Central memory CD4-positive, alpha-beta T cell (primary cell): ENCODE data around the gene PLXDC1.

Experiments
- DNase-seq: peaks from one replicate; pipeline ENCODE4 v3.0.0; 2022
- total RNA-seq, 3 experiments: gene quantifications; one replicate each; lab custom pipeline; 2026; lab: John Stamatoyannopoulos, UW

Gene PLXDC1
- total RNA-seq = 0.63 to 80.8 (median 9.7) reads per million in 3 experiments

DNA sequence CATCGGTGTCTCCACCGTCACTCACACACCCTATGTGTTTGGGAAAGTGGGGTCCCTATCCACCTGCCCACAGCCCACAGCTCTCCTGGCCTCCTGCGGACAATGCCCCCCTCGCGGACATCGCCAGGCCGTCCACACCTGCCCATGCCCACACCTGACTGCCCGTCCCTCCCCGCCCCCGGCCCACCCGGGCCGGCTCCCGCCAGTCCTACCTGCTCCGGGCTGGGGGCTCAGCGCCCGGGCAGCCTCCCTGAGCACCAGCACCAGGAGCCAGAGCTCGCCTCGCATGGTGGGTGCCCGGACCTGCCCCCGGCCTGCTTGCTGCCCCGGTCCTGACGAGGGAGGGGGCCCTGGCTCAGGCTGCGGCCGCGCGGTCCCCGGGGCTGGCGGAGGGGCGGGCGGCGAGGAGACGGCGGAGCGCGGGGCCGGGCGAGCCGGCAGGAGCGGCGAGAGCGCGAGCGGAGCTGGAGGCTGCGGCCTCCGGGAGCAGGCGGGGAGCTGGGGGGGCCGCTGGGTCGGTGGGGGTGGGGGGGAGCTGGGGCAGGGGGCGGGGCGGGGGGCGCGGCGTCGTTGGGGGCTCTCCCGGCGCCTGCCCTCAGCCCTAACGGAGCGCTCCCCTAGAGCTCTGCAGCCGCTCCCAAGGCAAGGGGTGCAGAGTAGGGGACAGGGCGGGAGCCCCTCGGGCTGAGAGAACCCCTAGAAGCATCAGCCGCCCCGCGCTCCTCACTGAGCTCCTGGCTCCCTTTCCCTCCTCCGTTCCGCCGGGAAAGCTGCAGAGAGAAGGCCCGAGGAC lies at the start of gene PLXDC1:
Gene PLXDC1 (minus strand): TSS at position 488 of the 793 bp plus-strand sequence. CDS start 200 bp downstream, at position 288.
- no peak for DNase-seq

DNA sequence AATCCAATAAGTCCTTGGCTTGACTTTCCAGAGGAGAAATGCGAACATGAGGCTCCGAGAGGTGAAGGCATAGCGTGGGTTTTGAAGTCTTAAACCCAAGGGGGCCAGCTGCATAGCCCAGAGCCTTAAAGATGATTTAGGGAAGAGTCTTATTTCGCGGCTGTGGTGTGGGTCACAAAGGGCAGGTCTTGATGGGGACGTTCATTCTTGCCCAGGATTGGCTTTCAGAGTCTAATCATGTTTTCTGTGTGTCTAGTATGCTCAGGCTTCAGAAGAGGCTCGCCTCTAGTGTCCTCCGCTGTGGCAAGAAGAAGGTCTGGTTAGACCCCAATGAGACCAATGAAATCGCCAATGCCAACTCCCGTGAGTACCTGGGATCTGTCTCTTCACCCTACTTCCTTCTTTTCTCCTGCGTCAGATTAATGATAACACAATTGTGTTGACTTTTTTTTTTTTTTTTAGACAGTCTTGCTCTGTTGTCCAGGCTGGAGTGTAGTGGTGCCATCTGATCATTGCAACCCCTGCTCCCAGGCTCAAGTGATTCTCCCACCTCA lies 49.6 kb upstream of the PLXDC1 start:
- DNase-seq = no peak

DNA sequence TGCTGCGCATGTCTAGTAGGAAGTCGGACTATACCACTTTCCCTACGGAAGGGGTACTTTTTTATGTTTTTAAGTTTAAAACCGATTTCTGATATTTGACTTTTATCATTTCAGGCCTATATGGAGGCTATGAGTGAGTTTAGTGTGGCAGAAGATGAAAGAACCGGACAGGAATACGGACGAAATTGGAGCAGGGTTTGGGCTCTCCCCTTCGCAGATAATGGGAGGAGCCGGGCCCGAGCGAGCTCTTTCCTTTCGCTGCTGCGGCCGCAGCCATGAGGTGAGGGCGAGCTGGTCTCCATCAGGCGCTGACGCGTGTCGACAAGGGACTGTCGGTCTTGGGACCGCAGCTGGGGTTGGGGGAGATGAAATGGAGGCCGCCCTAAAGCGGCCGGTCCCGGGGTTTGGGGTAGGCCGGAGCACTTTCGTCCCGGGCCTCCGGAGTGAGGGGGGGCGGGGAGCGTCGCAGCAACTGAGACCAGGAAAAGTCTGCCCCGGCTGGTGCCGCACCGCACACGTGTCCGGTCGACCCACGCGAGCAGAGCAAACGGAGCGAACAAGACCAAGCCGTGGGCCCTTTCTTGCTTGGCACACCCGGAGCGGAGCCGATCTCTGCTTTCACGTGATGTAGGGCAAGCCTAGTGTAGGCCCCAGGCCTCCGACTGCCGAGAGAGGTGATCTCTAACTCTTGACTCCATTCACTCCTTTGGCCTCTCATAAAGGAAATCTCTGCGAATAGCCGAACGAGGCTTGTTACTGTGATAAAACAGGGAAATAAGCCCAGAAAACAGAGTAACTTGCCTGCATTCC lies 48.8 kb upstream of the PLXDC1 start, which contains the start of gene RPL19:
Gene RPL19 (plus strand): TSS at position 214 of the 810 bp plus-strand sequence. CDS start 62 bp downstream, at position 276.
- no peak for DNase-seq

DNA sequence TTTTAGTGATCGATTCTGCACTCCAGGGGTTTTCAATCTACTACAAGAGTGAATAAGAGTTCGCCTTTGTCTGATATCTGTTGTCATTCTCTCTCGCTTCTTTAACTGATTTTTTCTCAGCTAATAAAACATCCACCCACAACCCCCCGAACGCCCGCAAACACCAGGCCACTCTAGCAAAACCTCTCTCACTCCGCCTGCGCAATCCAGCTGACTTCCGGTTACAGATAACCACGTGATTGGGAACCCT lies 48.3 kb upstream of the PLXDC1 start:
- DNase-seq = peak; percentile 88

DNA sequence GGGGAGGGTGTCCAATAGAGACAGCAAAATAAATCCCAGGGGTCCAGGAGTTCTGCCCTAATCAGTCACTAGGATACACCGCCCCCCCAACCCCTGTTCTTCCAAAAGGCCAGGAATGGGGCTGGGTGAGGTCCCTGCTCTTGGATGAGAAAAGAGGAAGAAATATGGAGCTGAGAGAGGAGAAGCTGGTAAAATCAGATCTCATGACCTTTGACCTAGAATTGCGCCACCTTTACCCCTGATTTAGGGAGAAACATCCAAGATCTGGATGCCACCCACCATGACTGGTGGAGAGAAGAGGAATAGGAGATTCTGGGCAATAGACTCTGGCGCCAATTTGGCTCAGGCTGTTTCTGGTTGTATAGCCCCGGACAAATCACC lies 46.7 kb upstream of the PLXDC1 start:
- DNase-seq = no peak

DNA sequence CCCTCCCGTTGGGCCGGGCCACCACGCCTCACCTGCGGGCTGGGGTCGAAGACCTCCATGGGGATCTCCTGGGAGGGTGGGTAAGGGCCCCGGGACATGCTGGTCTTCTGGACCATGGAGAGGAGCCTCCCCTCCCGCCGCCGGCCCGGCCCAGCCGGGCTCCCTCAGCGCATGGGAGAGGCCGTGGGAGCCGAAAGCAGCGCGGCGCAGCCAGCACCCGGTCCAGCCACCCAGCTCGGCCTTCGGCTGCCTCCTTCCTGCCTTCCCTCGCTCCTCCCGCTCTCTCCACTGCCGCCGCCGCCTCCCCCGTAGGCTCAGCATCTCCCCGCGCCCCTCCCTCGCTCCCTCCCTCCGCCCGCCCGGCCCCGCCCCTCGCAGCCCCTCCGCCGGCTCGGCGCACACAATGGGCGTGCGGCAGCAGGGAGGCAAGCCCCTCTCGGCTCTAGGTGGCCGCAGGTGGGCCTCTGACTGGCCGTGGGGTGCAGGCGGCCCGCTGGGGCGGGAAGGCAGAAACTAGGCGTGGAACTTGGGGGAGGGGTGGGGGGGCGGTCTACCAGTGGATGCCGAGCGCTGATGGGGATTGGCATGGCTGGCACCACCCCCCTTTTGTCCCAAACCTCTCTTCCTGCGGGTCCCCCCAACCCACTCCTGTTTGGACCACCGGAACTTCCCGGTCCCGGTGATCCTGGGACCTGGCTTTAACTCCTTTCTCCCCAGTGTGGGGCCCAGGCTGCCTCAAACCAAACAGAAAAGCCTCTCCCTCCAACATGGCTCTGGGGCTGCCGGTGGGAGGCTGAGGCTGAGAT lies 46.1 kb upstream of the PLXDC1 start, which contains the start of gene CACNB1:
Gene CACNB1 (minus strand): TSS at position 290 of the 806 bp plus-strand sequence. CDS start 174 bp downstream, at position 116.
- DNase-seq = peak; percentile 52

DNA sequence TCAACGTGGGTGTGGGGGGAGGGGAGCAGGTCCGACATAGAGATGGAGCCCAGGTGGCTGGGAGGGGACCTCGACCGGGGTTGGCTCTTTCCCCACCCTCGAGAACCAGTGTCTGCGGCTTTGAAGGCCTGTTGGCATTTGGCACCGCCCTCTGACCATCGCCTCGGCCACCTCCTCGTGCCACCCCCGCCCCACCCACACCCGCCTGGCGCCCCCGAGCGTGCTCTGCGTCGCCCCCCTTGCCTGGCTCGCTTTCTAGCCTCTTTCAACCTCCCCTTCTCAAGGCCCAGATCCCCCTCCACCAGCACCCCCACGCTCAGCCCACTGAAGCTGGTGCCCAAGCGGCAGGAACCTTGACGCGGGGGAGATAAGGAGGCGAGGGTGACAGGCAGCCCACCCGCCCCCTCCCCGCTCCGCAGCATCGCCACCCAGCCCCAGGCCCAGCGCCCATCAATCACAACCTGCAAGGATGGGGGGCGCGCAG lies 45.4 kb upstream of the PLXDC1 start:
- no peak for DNase-seq

DNA sequence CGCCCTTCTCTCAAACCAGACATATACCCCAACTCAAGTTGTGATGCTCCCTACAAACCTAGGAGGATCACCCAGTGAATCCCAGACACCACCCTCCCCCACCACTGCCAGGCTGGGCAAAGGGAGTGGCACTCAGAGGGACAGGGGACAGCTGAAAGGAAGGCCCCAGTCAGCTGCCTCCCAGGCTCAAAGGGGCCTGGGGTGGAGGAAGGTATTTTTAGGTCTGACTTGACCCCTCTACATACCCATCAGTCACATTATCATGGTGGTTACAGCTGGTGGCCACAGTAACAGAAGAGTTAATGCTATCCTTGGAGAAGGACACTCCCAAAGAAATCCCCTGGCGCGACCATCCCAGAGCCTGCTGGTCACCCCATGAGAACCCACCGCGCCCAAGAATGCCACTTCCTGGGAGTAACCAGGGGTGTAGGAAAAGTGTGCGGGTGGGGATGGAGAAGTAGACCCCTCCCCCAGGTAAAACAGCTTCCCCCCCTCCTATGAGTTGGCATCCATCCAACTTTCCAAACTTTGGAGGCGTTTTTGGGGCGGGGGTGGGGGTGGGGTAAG lies 44.9 kb upstream of the PLXDC1 start:
- DNase-seq = no peak

DNA sequence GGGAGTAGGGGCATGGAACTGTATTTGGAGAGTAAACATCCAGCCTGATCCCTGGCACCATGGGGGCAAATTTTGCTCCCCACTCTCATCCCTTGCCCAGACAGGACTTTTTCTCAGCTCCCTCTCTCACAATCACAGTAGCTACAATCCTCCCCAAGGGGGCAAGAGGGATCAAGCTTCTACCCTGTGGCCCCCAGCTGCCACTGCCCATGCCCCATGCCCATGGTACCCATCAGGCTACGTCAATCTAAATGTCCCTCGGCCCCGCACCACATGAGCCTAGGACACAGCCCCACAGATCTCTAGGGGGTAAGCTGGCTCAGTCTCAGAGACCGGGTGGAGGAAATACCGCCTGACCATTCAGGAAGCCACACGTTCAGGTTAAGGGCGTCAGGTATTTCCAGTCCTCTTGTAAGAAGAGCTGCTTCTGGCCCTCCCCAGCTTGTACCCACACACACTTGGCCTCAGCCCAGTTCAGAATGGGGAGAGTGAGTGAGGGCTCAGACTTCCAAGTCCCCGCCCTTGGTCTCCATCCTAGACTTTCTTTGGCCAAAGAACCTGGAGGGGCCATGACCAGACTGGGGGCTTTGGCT lies 44.2 kb upstream of the PLXDC1 start:
- no peak for DNase-seq

DNA sequence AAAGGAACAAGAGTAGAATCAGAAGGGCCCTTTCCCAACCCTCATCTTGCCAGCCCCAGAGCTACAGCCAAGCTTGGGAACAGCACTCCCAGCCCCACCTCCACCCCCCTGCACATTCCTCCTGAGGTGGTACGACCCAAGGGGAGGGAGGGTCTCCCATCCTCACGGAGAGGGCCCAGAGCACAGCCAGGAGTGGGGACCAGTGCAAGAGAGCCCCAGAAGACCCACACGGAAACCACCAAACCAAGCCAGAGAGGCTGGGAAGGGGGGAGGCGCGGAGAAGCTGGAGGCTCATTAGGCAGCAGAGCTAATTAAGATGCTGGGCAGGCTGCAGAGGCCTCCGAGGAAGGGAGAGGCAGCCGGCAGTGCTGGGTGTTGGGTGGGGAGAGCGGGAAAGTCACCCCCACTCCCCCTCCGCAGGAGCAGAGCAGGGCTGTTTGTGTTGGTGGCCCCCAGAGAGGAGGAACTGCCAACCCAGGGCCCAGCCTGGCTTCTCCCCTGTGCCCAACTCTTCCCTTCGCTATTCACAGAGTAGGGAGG lies 43.6 kb upstream of the PLXDC1 start:
- DNase-seq = no peak

DNA sequence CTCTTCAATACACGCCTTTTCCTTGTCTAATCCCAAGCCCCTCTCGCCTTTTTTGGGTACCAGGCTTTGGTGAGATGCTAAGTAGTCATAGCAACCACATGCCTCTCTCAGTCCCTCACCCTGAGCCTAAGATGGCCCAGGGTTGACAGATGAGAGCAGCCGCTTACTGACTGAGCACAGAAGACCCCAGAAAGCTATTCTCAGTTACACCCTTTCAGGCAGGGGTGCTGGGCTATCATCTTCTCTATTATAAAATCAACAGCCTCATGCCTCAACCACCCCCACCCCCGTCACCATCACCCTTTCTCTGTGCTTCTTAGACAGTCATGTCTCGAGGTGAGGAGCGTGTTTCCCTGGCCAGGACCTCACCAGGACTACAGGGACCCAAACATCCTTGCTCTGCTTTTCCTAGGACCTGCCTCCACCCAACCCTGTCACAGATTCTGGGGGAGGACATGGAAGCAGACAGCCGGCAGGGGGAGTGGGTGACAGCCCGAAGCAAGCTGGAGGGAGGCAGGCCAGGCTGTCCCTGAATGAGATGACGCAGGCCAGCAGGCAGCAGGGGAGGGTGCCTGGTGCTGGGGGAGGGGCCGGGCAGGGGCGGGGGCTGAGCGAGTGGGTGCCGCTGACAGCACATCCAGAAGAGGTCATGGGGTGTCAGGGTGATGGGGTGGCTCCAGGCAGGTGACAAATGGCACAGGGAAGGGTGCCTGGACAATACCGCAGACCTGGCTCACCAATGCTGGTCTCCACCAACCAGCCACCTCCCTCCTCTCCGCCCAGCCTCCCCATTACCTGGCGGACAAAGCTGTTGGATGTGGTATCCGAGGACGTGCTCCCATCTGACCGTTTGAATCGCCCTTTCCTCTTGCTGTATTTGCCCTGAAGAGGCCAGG lies 42.9 kb upstream of the PLXDC1 start:
- no peak for DNase-seq

DNA sequence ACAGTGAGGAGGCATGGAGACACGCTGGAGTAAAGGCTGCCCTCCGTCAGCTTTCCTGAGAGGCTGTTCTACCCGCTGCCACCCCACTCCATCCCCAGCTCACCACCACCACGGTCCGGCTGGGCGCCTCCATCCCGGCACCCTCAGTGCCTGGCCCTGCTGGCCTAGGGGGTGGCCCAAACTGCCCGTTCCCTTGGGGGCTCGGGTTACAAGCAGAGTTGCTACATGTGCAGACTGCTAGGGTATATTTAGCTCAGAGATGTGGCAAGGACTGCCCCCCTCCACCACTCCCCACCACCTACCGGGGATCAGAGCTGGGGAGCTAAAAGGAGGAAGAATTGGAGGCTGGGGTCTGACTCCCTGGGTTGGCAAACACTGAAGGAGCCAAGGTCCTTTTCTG lies 41.9 kb upstream of the PLXDC1 start:
- no peak for DNase-seq

DNA sequence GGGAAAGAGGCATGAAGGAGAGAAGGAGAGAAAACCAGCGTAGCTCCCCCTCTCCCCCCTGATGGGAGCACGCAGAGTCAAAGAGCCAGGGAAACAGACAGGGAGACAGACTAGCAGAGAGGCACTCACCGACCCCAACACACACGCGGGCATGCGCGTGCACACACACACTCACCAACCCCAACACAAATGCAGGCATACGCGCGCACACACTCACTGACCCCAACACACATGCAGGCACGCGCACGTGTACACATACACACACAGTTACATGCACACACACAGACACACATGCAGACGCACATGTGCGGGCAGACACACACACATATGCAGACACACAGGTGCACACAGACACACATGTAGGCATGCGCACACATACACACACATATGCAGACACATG lies 41.5 kb upstream of the PLXDC1 start:
- DNase-seq = no peak

DNA sequence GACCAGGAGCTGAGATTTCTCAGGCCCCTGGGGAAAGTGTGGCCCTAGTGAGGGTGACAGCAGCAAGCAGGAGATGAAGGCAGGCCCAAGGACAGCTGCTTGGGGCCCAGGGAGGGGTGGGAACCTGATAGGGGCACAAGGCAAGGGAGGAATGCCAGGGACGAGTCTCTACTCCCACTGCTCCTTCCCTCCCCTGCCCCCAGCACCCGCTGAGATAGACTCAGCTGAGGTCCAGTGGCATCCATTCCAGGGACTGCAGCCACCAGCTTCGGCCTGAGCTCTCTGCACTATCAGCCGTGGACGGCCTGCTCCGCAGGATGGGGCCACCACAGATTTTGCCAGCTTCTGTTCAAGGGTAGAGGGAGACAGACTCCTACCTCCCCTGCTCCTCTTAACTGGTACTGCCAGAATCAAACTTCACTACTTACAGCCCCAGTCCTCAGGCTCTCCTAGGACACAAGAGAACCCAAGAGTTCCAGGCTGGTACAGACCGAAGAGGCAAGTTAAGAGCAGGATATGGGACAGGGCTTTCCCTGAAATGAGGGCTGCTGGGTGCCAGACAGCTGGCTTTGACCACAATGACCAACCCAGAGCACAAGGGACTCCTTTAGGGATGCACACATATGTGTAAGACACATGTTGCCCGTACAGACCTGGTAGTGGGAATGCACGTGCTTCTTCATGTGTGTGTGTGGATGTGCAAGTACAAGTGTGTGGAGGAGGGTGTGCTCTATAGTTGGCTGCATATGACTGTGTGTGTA lies 40.5 kb upstream of the PLXDC1 start:
- no peak for DNase-seq

DNA sequence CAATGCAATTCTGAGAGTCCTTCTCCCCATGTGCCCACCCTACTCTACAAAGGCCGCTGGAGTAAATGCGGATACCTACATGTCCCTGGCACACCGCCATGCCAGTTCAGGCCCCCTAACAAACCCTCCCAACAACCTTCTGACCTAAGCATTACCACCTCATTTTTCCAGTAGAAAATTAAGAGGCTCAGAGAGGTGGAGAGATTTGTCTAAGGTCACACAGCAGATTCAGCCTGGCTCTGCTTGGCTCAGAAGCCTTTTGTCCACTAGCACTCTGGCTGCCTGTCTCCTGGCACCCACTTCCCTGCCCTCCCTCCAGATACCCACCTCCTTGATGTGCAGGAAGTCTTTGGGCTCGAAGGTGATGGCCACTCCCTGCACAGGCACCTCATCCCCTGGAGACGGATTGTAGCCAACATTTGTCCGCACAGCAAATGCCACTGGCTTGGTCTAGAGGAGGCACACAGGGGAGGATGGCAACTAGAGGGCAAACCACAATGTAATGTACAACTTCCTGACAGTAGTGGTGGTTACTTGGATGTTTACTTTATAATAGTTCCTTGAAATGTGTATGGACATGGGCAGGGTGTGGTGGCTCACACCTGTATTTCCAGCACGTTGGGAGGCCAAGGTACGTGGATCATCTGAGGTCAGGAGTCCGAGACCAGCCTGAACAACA lies 35.9 kb upstream of the PLXDC1 start:
- no peak for DNase-seq

DNA sequence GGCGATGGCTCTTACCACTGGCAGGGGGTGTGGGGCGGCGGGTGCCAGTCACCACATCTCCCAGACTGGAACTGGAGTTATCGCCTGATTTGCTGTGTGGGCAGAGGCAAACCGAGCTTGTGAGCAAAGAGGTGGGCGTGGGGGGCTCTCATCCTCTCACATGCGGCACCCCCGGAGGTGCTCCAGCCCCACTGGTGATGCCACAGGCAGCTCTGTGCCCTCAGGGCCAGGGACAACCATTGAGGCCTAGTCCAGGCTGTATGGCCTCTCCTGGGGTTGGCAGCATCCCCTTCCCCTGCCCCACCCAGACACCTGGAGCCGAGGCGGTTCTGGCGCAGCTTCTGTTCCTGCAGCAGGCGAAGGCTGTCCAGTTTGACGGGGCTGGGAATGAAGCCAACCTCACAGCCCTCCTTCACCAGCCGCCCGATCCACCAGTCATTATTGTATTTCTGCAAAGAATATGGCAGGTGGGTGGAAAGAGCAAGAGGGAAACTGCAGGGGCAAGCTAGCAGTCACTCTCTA lies 35.1 kb upstream of the PLXDC1 start:
- DNase-seq = no peak

DNA sequence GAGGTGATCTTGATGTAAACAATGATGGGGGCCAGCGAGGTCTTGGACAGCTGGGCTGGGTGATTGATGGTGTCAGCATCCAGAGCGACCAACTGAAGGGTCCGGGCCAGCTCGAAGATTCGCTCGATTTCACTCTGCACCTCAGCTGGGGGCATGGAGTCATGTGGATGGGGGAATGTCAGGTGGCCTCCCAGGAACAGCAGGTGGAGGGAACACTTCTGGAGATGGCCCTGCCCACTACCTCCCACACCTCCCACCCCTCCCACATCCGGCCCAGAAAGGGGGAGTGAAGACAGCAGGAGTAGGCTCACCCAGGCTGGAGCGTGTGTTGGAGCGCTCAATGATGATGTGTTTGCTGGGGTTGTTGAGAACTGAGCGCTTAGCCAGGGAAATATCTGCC lies 32.3 kb upstream of the PLXDC1 start:
- DNase-seq = no peak

DNA sequence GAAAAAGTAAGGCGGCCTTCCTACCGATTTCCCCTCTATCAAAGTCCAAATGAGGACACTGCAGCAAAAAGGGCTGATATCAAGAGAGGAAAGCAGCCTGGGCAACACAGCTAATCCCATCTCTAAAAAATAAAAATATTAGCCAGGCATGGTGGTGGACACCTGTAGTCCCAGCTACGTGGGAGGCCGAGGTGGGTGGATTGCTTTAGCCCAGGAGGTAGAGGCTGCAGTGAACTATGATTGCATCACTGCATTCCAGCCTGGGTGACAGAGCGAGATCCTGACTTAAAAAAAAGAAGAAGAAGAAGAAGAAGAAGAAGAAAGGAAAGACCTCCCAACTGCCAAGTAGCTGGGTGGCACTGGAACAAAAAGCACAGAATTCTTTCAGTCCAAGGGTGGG lies 31.6 kb upstream of the PLXDC1 start:
- DNase-seq = no peak

DNA sequence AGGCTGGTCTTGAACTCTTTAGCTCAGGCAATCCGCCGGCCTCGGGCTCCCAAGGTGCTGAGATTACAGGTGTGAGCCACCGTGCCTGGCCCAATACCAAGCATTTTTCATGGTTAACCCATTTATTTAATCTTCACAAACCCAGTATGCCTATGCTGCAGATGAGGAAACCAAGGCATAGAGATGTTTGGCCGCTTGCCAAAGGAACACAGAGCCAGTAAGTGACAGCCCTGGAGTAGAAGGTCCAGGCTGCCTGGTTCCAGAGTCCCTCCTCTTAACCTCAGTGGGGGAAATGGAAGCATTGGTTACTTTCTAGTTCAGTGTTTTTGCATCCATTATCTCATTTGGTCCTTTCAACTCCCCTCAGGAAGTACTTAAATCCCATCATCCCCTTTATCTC lies 29.9 kb upstream of the PLXDC1 start:
- no peak for DNase-seq
